Left lung (tissue), 14 donors: Measurements from ENCODE around the gene SIRT1. TPM values are rescaled to one million over a fixed set of nuclear protein-coding genes. Genes with fewer than 3 reads are reported as not detected.
A peak's percentile ranks its signal among the peaks of the same experiment; 100 is the strongest.
"Not testable (repeated sequence)": the region's sequence is repeated elsewhere in the genome, so short reads cannot be mapped to it uniquely, and the experiment has no call there.

Source experiments
- ATAC-seq: fragments of 200-7000 bp; cut with Tn5 transposase; one replicate; pipeline ENCODE4 v1.9.1; 2020; ENCODE audit warnings: moderate library complexity
- DNase-seq, 4 donors: peaks; one replicate each; pipeline ENCODE4 v3.0.0-alpha.2; 2013 to 2020
- H3K27ac ChIP-seq, 2 donors: fragments of 200-600 bp; sonication (generic) in 1 of 2; one replicate each; pipeline versions ENCODE4 v1.5.0 to v1.8.0; 2020 to 2021
- H3K27me3 ChIP-seq, 2 donors: fragments of 200-600 bp; sonication (generic) in 1 of 2; one replicate each; pipeline versions ENCODE4 v1.5.0 to v1.8.0; 2020 to 2021
- H3K36me3 ChIP-seq, 2 donors: fragments of 200-600 bp; sonication (generic) in 1 of 2; one replicate each; pipeline versions ENCODE4 v1.5.0 to v1.8.0; 2020 to 2021
- H3K4me1 ChIP-seq, 2 donors: fragments of 200-600 bp; one replicate each; pipeline ENCODE4 v1.8.0; 2021
- H3K4me3 ChIP-seq, 2 donors: fragments of 200-600 bp; sonication (generic) in 1 of 2; one replicate each; pipeline versions ENCODE4 v1.5.0 to v1.8.0; 2020 to 2021; ENCODE audit warnings: mild to moderate bottlenecking in 1 of 2
- H3K9me3 ChIP-seq, 2 donors: fragments of 200-600 bp; sonication (generic) in 1 of 2; one replicate each; pipeline versions ENCODE4 v1.5.0 to v1.8.0; 2020 to 2021
- intact Hi-C, 2 donors: fragments of 100-400 bp; cut with DNase I; formaldehyde crosslinking; loops; one replicate each; pipeline versions ENCODE4 v1.11.2 to v1.14.2; 2022
- long read RNA-seq, 12 donors: library from polyadenylated mRNA in 2 of 12; unstranded in 2 of 12; transcript quantifications; one replicate each; pipeline ENCODE4 v2.0.0 and lab custom pipeline, GENCODE V29; 2019 to 2026
- polyA plus RNA-seq, 6 donors: library from polyadenylated mRNA; unstranded; fragments of 120-200 nt; gene quantifications; one replicate each; pipeline ENCODE4 v1.2.1, GENCODE V29; 2013; ENCODE audit not compliant: insufficient read length in 6 of 6
- total RNA-seq, 2 donors: library from RNA; stranded (reverse); fragmentation: NEBNext Ultra II Directional; extraction: Animal tissue kit (Norgen Biotek cat#: 25700); gene quantifications; one replicate each; pipeline ENCODE4 v1.2.1, GENCODE V29; 2021
- TF ChIP-seq, protein P1 (sequence below), 2 donors: fragments of 200-600 bp; sonication (generic) in 1 of 2; IDR thresholded peaks; one replicate each; pipeline versions ENCODE4 v1.5.0 to v1.8.0; 2021; ENCODE audit warnings: antibody characterized with exemption in 2 of 2
- donor health status: DM: no; HTN: yes; CAD: no.
- donor health status: DM: no; HTN: no; CAD: no.

SIRT1 gene
- total RNA-seq (10 to 100 TPM; 17.5 to 17.8 TPM), polyA plus RNA-seq (10 to 100 TPM; 32.6 to 39.7 (median 35.0) TPM)
- long read RNA-seq, donor 1, full-length matches to known transcripts, result 2 of 2 reads
- long read RNA-seq, donor 1, partial matches to known transcripts, result 0 of 2 reads
- long read RNA-seq, donor 1, other reads (novel, unspliced or antisense), result 0 of 2 reads
- long read RNA-seq, donor 2, full-length matches to known transcripts, result 1 of 20 reads
- long read RNA-seq, donor 2, partial matches to known transcripts, result 19 of 20 reads
- long read RNA-seq, donor 2, other reads (novel, unspliced or antisense), result 0 of 20 reads
- long read RNA-seq, donor 3, full-length matches to known transcripts, result 7 of 23 reads
- long read RNA-seq, donor 3, partial matches to known transcripts, result 16 of 23 reads
- long read RNA-seq, donor 3, other reads (novel, unspliced or antisense), result 0 of 23 reads
- long read RNA-seq, donor 4, partial matches to known transcripts, result 2 of 2 reads
- long read RNA-seq, donor 4, other reads (novel, unspliced or antisense), result 0 of 2 reads
- long read RNA-seq, donor 5, full-length matches to known transcripts, result 4 of 9 reads
- long read RNA-seq, donor 5, partial matches to known transcripts, result 5 of 9 reads
- long read RNA-seq, donor 5, other reads (novel, unspliced or antisense), result 0 of 9 reads
- long read RNA-seq, donor 6, full-length matches to known transcripts, result 1 of 1 reads
- long read RNA-seq, donor 6, partial matches to known transcripts, result 0 of 1 reads
- long read RNA-seq, donor 6, other reads (novel, unspliced or antisense), result 0 of 1 reads
- long read RNA-seq, donor 7, full-length matches to known transcripts, result 4 of 4 reads
- long read RNA-seq, donor 7, partial matches to known transcripts, result 0 of 4 reads
- long read RNA-seq, donor 7, other reads (novel, unspliced or antisense), result 0 of 4 reads
- long read RNA-seq, donor 8, full-length matches to known transcripts, result 5 of 11 reads
- long read RNA-seq, donor 8, partial matches to known transcripts, result 6 of 11 reads
- long read RNA-seq, donor 8, other reads (novel, unspliced or antisense), result 0 of 11 reads
- long read RNA-seq, donor 9, result 0 reads
- long read RNA-seq, donor 10, partial matches to known transcripts, result 0 of 1 reads
- long read RNA-seq, donor 10, other reads (novel, unspliced or antisense), result 1 of 1 reads
- long read RNA-seq, donor 11, full-length matches to known transcripts, result 1 of 1 reads
- long read RNA-seq, donor 11, partial matches to known transcripts, result 0 of 1 reads
- long read RNA-seq, donor 11, other reads (novel, unspliced or antisense), result 0 of 1 reads
- long read RNA-seq, donor 12, full-length matches to known transcripts, result 4 of 9 reads
- long read RNA-seq, donor 12, partial matches to known transcripts, result 5 of 9 reads
- long read RNA-seq, donor 12, other reads (novel, unspliced or antisense), result 0 of 9 reads

DNA sequence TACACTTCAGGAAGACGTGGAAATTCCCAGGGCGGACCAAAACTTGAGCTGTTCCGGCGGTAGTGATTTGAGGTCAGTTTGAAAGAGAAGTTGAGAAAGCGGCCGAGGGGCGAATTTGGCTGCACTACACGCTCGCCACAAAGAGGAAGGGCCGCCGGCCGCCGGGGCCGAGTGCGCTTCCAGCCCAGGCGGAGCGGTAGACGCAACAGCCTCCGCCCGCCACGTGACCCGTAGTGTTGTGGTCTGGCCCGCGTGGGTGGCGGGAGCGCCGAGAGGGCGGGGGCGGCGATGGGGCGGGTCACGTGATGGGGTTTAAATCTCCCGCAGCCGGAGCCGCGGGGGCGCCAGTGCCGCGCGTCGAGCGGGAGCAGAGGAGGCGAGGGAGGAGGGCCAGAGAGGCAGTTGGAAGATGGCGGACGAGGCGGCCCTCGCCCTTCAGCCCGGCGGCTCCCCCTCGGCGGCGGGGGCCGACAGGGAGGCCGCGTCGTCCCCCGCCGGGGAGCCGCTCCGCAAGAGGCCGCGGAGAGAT lies at the start of gene SIRT1:
TSS of gene SIRT1 (plus strand) at position 344 of the 529 bp plus-strand sequence. CDS start at position 410, 66 bp downstream.
- Histone ChIP-seq H3K4me1 (peaks cover 11 to 21% of the 10 kb centered on the region in 2 donors), H3K9me3 (no peaks in the 10 kb centered on the region), H3K27me3 (no peaks in the 10 kb centered on the region), H3K36me3 (peaks cover 0 to 27% of the 10 kb centered on the region in 2 donors), H3K4me3 (peak within 1 kb of the TSS; percentile 52 to 77), H3K27ac (peak within 1 kb of the TSS; percentile 96 to 98)
- intact Hi-C loops, result no loop called here
- TF ChIP-seq, protein P1, sequence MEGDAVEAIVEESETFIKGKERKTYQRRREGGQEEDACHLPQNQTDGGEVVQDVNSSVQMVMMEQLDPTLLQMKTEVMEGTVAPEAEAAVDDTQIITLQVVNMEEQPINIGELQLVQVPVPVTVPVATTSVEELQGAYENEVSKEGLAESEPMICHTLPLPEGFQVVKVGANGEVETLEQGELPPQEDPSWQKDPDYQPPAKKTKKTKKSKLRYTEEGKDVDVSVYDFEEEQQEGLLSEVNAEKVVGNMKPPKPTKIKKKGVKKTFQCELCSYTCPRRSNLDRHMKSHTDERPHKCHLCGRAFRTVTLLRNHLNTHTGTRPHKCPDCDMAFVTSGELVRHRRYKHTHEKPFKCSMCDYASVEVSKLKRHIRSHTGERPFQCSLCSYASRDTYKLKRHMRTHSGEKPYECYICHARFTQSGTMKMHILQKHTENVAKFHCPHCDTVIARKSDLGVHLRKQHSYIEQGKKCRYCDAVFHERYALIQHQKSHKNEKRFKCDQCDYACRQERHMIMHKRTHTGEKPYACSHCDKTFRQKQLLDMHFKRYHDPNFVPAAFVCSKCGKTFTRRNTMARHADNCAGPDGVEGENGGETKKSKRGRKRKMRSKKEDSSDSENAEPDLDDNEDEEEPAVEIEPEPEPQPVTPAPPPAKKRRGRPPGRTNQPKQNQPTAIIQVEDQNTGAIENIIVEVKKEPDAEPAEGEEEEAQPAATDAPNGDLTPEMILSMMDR (IDR thresholded peaks at IDR 0.05), result no peak
- ATAC-seq (peak; percentile 93), DNase-seq (peak; percentile 93 to 99 (median 98))

DNA sequence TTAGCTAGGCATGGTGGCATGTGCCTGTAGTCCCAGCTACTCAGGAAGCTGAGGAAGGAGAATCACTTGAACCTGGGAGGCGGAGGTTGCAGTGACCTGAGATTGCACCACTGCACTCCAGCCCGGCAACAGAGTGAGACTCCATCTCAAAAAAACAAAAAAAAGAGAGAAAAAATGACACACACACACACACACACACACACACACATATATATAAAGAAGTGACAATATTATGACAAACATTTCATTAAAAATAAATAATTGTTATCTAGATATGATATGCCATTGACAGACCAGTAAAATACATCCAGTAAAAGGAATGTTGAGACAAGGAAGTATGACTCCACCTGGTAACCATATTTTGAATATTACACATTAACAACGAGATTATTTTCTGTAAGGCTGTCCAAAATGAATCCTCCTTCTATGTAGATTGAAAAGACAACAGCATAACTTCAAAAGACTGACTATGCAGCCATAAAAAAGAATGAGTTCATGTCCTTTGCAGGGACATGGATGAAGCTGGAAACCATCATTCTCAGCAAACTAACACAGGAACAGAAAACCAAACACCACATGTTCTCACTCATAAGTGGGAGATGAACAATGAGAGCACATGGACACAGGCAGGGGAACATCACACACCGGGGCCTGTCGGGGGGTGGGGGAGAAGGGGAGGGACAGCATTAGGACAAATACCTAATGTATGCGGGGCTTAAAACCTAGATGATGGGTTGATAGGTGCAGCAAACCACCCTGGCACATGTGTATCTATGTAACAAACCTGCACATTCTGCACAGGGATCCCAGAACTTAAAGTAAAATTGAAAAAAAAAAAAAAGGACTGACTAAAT lies 48.7 kb upstream of the SIRT1 start:
- H3K4me3 ChIP-seq, H3K27ac ChIP-seq, H3K27me3 ChIP-seq, DNase-seq, H3K4me1 ChIP-seq, ATAC-seq, H3K36me3 ChIP-seq, H3K9me3 ChIP-seq, intact Hi-C loops: not testable (repeated sequence)

DNA sequence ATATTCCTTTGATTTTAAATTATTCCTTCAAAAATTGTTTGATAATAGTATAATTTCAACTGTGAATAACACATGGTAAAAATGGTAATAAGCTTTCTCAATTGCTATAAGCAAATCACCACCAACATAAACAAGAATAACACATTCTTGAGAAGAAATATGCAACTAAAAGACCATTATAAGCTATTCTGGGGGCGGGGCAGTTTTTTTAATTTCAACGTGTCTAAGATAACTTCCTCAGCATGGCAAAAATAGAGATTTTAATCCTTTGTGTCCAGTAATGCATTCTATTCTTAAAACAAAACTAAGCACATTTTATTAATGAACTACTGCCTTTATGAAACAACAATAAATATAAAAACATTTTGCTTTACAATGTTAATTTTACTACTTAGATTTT lies 48.0 kb upstream of the SIRT1 start:
- ATAC-seq (no peak), DNase-seq (no peak)
- TF ChIP-seq, protein P1 (IDR thresholded peaks at IDR 0.05), result no peak

DNA sequence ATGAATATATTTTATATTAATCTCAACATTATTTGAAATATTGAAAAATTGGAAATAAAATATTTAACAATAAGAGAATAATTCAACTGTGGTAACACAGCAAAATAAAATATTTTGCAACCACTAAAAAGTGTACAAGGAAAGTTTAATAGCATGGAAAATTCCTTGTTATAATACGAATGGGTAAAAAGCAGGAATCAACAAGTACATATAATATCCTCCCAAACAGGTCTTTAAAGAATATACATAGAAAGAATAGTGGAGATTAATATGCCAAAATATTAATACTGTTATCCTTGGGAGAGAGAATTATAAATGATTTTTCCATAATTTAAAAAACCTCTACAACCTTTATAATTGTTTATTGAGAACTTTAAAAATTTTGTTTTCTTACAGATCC lies 47.5 kb upstream of the SIRT1 start:
- no peaks in the 10 kb centered on the region for H3K36me3 ChIP-seq
- H3K27ac ChIP-seq, result no peak overlapping the region
- ATAC-seq (no peak), DNase-seq (no peak)
- no peaks in the 10 kb centered on the region for H3K4me1 ChIP-seq
- H3K9me3 ChIP-seq, result no peaks in the 10 kb centered on the region
- no peaks in the 10 kb centered on the region for H3K27me3 ChIP-seq
- TF ChIP-seq, protein P1 (IDR thresholded peaks at IDR 0.05), result no peak
- no peak overlapping the region for H3K4me3 ChIP-seq
- intact Hi-C loops, result no loop called here

More for the DNA sequence above, 48.0 kb upstream of the SIRT1 start:
- no peaks in the 10 kb centered on the region for H3K36me3 ChIP-seq
- no peaks in the 10 kb centered on the region for H3K27me3 ChIP-seq
- no peaks in the 10 kb centered on the region for H3K4me1 ChIP-seq
- intact Hi-C loops, result no loop called here
- H3K4me3 ChIP-seq, result no peak overlapping the region
- H3K9me3 ChIP-seq, result no peaks in the 10 kb centered on the region
- H3K27ac ChIP-seq, result no peak overlapping the region
